Measurements from ENCODE around the gene ARHGEF7.
A peak's percentile ranks its signal among the peaks of the same experiment; 100 is the strongest.

ARHGEF7 gene

DNA sequence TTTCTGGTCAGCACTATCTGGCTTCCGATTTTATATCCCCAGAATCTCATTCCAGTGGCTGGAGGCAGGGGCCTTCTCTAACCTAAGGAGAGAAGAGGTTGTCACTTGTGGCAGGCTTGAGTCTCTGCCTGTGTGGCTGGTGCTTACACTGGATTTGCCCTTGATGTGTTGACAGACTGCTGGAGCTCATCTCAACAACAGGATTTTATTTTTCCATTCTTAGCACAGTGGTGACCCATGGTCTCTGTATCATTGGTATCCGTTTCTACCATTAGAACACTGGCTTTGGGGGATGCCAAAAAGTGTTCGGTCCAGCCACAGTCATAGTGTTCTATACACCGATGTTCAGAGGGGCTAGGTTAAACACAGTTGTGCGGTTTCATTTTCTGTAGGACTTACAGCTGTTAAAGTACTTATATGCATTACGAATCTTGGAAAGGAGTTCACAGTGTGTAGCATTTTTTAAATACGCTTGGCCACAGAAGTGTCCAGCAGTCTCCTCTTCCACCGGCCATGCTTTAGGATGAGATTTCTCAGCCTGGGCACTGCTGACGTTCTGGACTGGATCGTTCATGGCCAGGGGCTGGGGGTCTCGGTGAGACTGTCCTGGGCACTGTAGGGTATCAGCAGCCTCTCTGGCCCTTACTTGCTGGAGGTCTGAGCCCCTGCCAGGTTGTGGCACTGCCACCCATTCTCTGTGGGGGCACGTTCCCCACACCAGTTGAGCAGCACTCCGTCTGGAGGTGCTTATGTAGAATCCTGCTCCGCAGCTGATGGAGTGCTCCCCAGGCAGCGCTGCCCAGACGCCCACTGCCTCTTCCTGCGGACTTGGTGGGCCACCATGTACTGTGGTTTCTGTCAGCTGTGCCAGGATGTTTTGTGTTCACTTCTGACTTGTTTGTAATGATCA lies 163.9 kb downstream of the ARHGEF7 start:
- no peak for DNase-seq (ENCODE audit: low spot score)

DNA sequence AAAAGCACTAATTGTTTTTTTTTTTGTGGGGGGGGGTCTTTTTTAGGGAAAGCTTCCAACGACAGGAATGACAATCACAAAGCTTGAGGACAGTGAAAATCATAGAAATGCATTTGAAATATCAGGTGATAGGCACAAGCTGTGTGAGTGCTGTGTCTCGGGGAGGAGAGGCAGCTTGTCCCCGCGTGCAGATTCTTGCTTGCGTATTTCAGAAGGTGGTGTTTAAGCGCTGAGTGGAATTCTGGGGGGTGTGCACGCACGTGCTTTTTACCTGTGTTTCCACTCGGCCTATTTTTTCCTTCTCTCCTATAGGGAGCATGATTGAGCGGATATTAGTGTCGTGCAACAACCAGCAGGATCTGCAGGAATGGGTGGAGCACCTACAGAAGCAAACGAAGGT lies 165.1 kb downstream of the ARHGEF7 start:
- no peak for DNase-seq (ENCODE audit: low spot score)

DNA sequence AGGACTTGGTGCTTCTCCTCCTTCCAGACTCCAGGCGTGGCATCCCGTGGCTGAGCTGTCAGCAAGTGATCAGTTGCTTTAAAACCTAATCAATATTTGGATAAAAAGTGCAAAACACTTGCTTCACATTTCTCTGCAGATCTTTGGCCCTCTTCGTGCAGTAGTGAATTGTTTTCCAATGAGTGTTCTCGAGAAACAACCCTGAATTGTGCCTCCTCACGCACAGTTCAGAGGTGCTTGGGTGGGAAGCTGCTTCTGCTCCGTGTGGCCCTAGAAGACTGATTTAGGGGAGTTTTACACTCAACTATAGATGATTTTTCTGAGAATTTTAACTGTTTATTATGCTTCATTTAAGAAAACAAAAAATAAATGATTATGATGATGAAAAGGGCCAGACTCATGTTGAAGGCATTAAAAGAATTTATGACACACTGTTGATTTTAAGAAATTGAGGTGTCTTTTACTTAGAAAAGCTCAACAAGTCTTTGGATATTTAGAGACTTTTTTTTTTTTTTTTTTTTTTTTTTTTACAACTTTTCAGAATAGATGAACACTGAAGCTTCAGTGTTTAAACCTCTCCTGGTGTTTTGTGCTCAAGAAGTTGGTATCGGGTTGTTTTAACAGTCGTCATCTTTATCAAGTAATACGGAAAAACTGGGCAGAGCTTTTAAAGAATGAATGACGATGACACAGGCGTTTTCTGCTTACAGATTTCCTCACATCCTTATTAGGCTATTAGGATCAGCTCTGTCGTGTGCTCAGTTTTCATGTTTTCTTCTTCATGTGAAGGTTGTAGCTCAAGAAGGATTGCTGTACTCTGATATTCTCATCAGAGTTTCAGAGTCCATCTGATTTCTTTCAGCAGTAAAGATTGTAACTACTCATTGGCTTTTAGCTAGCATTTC lies 165.8 kb downstream of the ARHGEF7 start:
- no peak for DNase-seq (ENCODE audit: low spot score)

DNA sequence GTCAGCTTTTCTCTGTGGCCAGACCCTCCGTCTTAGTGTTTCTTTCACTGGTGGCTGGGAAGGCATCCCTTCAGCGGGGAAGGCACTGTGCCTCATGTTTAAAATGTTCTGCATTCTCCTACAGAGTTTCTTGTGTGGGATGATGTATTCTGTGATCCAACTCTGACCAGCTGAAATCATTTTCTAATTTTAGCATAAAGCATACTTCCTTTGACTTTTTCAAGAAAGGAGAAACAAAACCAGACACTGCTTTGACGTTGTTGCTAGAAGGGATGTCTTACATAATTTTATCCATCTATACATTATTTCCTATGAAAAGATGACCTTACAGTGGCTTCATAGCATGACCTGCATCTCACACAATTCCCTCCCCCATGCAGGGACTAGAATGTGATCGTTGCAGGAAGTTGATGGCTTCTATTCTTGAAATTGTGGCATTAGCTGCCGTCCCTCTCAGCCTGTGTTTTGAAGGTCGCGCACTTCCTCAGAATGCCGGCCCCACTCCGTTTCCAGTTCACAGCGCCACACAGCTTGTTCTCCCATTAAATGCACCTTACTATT lies 166.7 kb downstream of the ARHGEF7 start:
- DNase-seq (ENCODE audit: low spot score), result no peak

DNA sequence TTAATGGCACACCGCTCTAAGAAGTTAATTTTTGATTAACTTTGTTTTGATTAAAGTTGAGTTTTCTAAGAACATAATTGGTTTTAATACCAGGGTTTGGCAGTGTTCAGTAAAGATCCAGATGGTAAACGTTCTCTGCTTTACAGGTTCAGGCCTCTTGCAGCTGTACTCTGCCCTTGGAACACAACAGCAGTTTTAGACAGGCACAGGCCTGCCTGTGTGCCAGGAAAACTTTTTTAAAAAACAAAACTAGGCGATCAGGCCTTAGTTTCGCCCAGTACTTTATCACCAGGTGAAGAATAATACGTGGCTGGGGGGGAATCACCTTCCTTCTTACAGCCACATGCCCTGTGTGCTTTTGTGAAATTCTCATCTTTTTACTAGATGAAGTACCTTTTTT lies 167.3 kb downstream of the ARHGEF7 start:
- no peak for DNase-seq (ENCODE audit: low spot score)

DNA sequence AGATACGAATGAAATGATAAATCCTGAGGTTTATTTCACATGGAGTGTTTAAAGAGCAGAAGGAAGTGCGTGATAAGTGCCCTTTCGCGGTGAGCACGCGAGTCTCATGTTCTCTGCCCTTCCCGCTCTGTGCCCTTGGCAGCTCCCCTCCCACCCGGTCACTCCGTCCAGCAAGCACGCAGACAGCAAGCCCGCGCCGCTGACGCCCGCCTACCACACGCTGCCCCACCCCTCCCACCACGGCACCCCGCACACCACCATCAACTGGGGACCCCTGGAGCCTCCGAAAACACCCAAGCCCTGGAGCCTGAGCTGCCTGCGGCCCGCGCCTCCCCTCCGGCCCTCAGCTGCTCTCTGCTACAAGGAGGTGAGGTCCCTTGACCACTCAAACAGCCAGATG lies 167.9 kb downstream of the ARHGEF7 start:
- DNase-seq (ENCODE audit: low spot score), result no peak

DNA sequence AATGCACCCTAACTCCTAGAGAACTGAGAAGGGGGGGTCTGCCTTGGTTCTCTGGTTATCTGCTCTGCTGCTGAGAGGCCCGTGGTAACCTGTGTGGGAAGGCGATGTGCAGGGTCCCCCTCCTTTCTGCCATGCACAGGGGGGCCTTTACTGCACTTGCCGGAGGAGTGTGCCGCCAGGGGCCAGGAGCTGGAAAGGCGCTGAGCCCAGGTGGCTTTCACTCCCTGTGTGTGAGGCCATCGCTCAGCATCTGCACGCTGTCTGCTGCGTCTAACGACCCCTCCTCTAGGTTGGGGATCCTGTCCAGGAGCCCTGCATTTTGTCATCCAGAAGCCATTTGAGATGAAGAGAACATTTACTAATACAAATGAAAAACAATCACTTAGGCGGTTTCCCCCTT lies 168.3 kb downstream of the ARHGEF7 start:
- DNase-seq (ENCODE audit: low spot score), result no peak

DNA sequence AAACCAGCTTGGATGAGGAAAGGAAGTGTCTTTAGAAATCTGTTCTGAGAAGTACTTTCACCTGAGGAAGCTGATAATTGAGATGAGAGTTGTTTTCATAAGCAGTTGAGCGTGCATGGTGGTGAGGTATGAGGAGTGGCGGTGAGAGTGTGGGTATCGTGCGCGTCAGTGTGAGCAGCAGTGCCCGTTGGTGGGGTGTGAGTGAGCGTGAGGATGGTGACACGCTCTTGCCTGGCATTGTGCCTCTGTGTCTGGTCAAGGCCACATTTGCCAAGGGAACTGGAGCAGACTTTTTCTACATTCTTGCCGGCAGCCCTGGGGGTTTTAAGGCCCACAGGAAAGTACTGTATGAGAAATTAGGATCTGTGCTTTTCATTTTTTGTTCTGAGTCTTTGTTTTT lies 168.9 kb downstream of the ARHGEF7 start:
- DNase-seq (ENCODE audit: low spot score), result no peak

DNA sequence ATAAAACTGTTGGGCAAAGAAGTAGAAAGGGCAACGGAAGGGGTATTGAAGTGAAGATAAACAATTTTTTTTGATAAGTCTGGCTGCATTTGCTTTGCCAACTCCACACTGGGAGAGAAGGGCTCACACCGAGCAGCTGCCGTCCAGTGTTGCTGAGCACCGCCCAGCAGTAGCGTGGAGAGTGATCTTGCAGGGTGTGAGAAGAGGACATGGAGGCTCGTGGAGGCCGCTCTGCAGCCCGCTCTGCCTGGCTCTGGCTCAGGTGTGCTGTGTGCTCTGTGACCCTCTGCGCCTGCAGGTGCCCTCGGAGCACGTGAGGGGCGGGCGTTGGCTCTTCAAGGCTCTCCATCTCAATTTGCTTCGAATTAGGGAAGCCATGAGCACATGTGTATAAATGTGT lies 169.5 kb downstream of the ARHGEF7 start:
- DNase-seq (ENCODE audit: low spot score), result no peak

DNA sequence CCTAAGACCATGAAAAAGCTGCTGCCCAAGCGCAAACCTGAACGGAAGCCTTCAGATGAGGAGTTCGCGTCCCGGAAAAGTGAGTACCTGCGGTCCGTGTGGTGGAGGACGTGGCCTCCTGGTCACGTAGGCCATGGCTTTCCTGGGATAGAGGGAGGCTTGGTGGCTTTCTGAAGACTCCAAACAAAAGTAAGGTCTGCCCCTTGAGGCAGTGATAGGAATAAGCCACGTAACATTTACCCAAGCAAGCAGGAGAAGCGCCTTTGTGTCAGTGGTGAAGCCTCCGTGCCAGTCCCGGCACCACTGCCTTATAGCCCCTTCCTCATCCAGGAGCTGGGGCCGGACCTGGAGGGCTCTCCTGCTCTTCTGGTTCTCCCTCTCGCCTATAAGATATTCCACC lies 171.1 kb downstream of the ARHGEF7 start:
- DNase-seq (ENCODE audit: low spot score), result no peak

DNA sequence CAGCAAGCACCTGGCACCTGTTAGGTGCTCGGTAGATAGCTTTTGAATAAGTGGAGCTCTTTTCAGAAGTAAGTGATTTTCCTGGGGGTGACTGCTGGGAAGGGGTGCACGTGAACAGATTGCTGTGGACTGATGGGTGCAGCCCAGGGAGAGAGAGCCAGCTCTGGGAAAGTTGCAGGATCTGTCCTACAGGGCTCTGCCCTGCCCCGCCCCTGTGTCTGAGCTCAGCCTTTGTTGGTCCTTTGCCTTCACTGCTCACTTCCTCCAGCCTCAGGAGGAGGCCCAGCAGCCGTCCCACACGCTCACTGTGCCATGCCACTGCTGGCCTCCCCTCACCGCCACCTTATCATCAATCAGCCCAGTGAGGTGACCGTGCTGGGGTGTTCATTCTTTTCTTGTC lies 171.6 kb downstream of the ARHGEF7 start:
- no peak for DNase-seq (ENCODE audit: low spot score)

DNA sequence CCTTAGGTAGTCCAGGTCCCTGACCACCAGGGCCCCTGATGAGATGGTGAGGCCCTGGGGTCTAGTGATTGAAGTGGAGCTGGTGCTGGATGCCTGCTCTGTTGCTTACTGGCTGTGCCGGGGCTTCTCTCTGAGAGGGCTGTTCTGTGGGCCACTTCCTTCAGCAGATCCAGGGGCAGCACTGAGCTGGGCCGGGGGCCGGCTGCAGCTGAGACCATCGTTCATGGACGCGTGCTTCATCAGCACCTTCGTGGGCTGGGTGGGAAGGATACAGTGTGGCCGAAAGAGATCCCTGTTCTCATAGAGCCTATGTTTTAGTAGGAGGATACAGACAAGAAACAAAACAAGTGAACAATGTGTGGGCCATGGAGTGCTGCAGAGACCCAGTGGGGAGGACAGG lies 172.1 kb downstream of the ARHGEF7 start:
- DNase-seq (ENCODE audit: low spot score), result no peak

DNA sequence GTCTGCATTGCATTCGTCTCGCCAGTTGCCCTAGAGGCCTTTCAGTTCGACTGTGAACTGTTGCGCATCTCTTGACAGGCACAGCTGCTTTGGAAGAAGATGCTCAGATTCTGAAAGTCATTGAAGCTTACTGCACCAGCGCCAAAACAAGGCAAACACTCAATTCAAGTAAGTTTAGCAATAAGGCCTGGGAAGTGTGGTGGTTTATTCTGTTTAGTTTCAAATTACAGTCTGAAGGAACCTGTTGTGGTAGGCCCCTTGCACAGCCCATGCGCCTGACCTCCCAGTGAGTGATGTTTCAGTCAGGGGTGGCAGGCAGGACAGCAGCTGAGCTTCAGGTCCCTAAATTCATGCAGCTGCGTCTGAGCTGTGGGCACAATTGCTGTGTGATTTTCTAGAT lies 173.2 kb downstream of the ARHGEF7 start:
- DNase-seq (ENCODE audit: low spot score), result no peak

DNA sequence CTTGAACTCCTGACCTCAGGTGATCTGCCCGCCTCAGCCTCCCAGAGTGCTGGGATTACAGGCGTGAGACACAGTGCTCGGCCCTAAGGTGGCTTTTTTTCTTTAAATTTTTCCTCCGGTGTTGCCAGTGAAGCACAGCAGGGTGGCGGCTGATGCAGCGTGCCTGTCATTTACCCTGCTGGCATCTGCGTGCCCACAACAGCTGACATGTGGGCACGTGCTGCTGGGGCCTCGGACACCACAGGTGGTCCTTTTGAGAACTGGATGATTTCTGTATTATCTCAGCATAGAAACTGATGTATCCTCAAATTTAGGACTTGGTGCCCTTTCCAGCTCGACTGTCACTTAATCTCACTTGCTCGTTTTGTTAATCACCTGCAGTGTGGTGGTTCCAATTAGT lies 174.1 kb downstream of the ARHGEF7 start:
- no peak for DNase-seq (ENCODE audit: low spot score)

DNA sequence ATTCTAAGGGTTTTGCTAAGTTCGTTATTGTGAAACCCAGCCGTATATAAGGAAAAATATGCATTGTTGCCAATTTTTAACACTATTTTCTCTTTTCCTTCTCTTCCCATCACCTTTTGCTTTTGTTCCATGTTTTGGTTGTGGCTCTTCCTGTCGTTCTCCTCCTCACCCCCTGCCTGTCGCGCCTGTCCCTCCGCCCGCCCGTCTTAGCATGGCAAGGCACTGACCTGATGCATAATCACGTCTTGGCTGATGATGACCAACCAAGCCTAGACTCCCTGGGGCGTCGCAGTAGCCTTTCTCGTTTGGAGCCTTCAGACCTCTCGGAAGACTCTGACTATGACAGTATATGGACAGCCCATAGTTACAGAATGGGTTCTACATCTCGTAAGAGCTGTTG lies 176.8 kb downstream of the ARHGEF7 start:
- no peak for DNase-seq (ENCODE audit: low spot score)

DNA sequence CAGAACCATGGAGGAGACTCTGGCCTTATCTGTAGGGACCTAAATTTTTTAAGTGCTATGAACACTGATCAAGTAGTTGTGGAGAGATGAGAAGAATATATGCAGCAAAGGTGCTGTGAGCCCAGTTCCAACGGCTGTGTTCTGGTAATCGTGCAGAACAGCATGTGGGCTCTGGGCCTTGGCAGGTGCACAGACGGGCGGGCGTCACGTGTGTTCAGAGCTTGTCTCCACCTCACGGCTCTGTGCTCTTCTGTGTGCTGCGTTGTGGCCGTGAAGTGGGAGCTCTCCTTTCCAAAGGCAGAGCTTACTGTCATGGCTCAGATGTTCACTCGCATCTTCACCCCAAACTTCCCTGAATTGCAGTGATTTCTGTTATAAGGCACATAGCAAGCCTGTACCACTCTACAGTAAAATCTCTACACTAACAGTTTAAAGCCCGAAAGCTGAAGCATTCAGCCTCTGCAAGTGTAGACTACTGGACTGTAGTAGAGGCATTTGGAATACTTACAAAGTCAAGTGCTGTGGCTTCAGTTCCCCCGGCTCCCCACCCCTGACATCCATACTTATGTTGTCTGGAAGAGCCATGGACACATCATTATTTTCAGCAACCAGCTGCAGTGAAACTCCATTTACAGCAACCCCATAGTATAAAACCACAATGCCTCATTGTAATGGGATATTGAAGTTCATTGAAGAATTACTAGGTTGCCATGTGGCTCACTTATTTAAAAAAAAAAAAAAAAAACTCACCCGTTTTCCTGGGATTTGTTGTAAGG lies 177.8 kb downstream of the ARHGEF7 start:
- DNase-seq (ENCODE audit: low spot score), result peak; percentile 90

DNA sequence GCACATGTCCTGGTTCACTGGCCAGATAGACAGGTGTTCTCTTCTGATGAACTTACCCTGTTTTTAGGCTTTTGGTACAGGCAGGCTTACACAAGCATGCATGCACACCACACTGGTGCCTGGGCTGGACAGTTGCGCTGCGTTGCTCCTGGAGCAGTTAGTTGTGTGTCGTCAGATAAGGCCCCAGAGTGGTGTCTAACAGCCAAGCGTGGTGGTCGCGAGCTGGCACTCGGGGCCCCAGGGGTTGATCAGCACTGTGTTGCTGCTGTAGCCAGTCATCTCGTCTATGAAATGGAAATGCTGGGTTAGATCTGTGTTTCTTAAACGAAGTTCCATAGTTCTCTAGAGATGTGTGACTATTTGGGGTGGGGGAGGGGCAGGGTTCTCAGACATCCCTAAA lies 180.8 kb downstream of the ARHGEF7 start:
- DNase-seq (ENCODE audit: low spot score), result no peak

DNA sequence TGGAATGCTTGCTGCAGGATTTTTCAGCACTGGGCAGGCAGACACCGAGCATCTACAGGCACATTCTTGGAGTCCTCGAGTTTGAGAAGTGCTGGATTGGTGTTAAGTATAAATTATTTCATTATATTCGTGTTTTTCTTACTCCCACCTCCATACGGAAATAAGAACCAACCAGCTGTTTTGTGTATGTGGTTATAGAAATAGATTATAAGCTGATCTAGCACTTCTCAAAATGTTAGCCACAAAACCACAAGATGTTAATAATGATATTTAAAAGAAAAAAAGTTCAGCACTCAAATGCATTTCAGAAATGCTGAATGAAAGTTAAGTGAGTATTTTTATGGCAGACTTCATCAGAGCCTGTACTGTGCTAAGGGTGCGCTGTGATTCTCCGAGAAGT lies 181.3 kb downstream of the ARHGEF7 start:
- no peak for DNase-seq (ENCODE audit: low spot score)

DNA sequence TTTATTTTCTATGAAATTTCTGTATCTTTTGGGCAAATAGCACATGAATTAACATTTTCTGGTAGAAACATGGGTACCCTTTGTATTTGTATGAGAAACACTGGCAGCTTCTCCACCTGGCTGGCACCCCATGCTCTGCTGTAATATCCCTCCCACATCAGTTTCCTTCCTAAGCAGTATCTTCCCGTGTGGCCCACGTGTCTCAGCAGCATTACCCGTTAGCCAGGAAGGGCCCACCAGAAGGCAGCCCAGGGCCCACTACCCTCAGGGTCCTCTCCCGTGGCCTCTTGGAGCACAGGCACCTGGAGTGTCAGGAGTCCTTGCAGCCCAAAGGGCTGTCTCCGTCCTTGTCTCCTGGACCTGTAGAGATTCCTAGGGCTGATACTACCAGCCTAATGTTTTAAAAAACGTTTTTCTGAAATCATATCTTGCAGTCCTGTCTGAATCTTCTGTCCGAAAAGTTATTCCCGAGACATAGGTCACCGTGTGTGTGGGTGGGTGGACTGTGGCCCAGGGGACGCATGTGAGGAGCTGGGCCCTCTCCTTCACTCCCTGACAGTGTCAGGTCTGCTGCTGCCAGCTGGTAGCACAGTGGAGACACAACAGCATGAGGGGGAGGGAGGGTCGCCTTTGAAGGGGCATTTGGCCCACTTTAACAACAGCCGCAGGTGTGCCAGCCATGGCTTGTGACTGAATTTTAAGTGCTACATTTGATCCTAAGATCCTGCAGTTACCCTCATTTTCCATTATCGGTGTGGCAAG lies 183.3 kb downstream of the ARHGEF7 start:
- DNase-seq (ENCODE audit: low spot score), result no peak

DNA sequence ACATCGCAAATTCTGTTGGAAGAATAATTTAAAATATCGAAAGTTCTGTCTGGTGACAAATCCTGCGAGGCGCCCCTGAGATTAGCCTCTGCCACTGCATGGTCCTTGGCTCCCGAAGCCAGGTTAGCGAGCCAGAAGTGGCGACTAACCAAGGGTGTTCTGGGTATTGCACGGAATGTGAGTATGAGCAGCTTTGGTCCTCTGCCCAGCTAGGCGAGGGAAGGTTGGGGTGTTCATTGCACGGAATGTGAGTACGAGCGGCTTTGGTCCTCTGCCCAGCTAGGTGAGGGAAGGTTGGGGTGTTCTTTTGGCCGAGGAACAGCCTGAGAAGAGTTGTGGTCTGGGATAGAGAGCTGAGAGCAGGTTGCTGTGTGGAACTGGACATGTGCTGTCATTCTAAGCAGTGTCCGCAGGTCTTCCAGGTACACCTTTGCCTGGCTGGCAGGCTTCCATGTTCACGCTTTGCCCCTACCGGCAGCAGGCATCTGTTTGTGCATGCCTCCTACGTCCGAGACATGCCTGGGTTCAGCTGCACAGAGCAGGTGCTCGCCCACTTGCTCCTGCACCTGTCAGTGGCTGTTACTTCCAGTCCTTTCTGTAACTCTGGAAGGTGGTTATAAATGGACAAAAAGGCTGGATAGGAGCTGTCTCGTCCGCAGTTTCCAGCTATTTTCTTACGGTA lies 187.1 kb downstream of the ARHGEF7 start:
- peak; percentile 86 for DNase-seq (ENCODE audit: low spot score)

DNA sequence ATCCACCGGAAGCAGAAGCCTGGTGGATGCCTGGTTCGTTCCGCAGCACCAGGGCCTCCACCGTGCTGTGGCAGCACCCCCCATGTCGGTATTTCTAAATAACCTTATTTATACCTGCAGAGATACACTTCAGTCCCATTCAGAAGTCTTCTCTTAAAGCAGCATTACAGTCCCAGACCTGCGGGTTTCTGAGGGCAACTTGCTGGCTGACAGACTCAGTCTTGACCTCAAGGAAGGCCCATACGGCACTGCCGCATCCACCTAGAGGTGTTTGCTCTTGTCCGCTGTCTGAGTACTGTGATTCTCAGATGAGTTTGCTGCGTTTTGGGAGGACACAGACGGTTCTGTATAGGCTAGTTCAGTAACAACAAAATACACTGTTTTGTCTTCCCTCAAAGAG lies 188.4 kb downstream of the ARHGEF7 start:
- no peak for DNase-seq (ENCODE audit: low spot score)

All from cerebellar cortex (tissue), 1 donor.